ENCODE measurements around the gene NINJ1. TPM values are rescaled to one million over a fixed set of nuclear protein-coding genes. Genes with fewer than 3 reads are reported as not detected.

Gene NINJ1
- total and polyA plus RNA-seq, 7 donors: 28.9 to 116 (median 57.8) TPM

DNA sequence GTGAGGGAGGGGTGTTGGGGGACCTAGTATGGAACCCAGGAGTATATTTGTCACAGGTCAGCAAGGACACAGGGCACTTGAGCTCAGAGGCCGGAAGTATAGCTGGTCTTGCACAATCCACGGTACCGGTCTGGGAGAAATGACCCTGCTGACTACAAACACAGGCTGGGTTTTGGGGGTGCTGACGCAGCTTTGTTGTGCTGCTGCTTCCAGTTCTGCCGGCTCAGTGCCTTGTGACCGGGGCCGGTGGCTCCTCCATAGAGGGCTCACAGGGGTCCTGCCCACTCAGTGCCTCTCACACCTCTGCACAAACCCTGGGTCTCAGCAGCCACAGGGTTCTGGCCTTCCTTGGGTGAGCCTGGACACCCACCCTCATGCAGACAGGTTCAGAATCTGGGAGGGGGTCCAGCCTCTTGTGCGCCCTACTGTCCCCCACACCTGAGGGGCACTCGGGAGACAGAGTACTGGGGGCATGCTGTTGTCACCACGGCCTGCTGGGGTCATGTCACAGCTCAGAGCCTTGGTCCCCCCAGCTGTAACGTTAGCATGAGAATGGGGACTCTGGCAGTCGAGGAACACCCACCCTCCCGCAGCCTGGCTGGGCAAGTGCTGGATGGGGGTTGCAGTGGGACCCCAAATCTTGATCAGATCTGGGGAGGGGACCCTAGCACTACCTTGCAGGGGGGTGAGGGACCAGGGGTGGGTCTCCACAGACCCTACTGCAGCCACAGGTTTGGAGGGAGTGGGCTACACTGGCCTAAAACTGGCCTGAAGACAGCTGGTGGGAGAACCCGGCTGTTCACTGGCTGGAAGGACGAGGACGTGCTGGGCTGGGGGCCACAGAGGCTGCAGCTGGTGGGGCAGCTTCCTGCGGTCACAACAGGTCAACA, 17.7 kb downstream of the NINJ1 start:
- H3K27me3 ChIP-seq: no peaks in the 10 kb centered on the region
- intact Hi-C loops (cut with DNase I): no loop called here
- H3K4me3 ChIP-seq: no peak overlapping the region
- WGBS, 2 donors: 78 to 79% methylated on average over 17 of the region's 17 CpGs
- peak in 1 of 4 donors; percentile 6 for TF ChIP-seq EP300 (IDR thresholded peaks at IDR 0.05)
- TF ChIP-seq POLR2AphosphoS5 (IDR thresholded peaks at IDR 0.05): peak in 3 of 4 donors; percentile 20 to 53 (median 46)
- no peak for TF ChIP-seq POLR2A (IDR thresholded peaks at IDR 0.05)
- H3K9me3 ChIP-seq: no peaks in the 10 kb centered on the region
- H3K4me1 ChIP-seq: peaks cover 0 to 24% (median 22%) of the 10 kb centered on the region in 4 donors
- peak; percentile 91 for DNase-seq
- peak overlapping the region; percentile 20 to 58 (median 43) for H3K27ac ChIP-seq
- H3K36me3 ChIP-seq: peaks cover 7 to 33% (median 22%) of the 10 kb centered on the region in 4 donors

DNA sequence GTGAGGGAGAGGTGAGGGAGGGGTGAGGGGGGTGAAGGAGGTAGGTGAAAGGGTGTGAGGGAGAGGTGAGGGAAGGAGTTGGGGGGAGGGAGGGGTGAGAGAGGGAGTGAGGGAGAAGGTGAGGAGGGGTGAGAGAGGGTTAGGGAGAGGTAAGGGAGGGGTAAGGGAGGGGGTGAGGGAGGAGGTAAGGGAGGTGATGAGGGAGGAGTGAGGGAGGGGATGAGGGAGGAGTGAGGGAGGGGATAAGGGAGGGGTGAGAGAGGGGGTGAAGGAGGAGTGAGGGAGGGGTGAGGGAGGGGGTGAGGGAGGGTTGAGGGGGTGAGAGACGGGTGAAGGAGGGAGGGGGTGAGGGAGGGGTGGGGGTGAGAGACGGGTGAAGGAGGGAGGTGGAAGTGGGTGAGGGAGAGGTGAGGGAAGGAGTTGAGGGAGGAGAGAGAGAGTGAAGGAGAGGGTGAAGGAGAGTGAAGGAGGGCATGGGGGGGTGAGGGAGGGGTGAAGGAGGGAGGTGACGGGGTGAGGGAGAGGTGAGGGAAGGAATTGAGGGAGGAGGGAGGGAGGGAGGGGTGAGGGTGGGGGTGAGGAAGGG, 18.5 kb downstream of the NINJ1 start:
- Histone ChIP-seq H3K36me3 (peaks cover 7 to 33% (median 28%) of the 10 kb centered on the region in 4 donors), H3K27me3 (no peaks in the 10 kb centered on the region), H3K4me3 (no peak overlapping the region), H3K27ac (peak overlapping the region in 1 of 4 donors; percentile 20), H3K4me1 (peaks cover 0 to 20% (median 15%) of the 10 kb centered on the region in 4 donors), H3K9me3 (no peaks in the 10 kb centered on the region)
- 34 to 36% methylated on average over 3 of the region's 3 CpGs for WGBS, 2 donors
- TF ChIP-seq POLR2A (IDR thresholded peaks at IDR 0.05) (no peak), EP300 (IDR thresholded peaks at IDR 0.05) (no peak), POLR2AphosphoS5 (IDR thresholded peaks at IDR 0.05) (no peak)
- TF ChIP-seq, protein P1, sequence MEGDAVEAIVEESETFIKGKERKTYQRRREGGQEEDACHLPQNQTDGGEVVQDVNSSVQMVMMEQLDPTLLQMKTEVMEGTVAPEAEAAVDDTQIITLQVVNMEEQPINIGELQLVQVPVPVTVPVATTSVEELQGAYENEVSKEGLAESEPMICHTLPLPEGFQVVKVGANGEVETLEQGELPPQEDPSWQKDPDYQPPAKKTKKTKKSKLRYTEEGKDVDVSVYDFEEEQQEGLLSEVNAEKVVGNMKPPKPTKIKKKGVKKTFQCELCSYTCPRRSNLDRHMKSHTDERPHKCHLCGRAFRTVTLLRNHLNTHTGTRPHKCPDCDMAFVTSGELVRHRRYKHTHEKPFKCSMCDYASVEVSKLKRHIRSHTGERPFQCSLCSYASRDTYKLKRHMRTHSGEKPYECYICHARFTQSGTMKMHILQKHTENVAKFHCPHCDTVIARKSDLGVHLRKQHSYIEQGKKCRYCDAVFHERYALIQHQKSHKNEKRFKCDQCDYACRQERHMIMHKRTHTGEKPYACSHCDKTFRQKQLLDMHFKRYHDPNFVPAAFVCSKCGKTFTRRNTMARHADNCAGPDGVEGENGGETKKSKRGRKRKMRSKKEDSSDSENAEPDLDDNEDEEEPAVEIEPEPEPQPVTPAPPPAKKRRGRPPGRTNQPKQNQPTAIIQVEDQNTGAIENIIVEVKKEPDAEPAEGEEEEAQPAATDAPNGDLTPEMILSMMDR (IDR thresholded peaks at IDR 0.05): no peak
- DNase-seq: peak; percentile 22
- intact Hi-C loops (cut with DNase I): no loop called here

DNA sequence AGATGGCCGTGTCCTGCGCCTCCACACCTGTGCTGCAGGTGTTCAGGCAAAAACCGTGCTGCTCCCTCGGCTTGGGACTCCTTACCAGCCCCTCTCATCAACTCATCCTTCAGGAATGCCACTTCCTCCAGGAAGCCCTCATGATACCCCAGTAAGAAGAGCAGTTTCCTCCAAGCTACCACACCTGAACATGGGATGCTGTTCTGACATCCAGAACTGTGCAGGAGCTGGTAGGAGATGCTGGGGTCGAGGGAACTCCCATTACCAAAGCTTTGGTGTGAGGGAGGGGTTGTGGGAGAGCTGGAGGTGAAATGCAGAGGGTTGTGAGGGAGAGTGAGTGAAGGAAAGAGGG, 19.1 kb downstream of the NINJ1 start:
- 85 to 87% methylated on average over 5 of the region's 5 CpGs for WGBS, 2 donors
- no peak for DNase-seq
- TF ChIP-seq, protein P1 (IDR thresholded peaks at IDR 0.05): no peak
- Histone ChIP-seq H3K27me3 (no peaks in the 10 kb centered on the region), H3K9me3 (no peaks in the 10 kb centered on the region), H3K4me1 (peaks cover 0 to 14% (median 9%) of the 10 kb centered on the region in 4 donors), H3K27ac (no peak overlapping the region), H3K36me3 (peaks cover 7 to 40% (median 33%) of the 10 kb centered on the region in 4 donors), H3K4me3 (no peak overlapping the region)
- intact Hi-C loops (cut with DNase I): loop anchor here (5.0 kb wide), 1 partner anchor 37 kb away; no protein-coding TSS in a partner anchor

DNA sequence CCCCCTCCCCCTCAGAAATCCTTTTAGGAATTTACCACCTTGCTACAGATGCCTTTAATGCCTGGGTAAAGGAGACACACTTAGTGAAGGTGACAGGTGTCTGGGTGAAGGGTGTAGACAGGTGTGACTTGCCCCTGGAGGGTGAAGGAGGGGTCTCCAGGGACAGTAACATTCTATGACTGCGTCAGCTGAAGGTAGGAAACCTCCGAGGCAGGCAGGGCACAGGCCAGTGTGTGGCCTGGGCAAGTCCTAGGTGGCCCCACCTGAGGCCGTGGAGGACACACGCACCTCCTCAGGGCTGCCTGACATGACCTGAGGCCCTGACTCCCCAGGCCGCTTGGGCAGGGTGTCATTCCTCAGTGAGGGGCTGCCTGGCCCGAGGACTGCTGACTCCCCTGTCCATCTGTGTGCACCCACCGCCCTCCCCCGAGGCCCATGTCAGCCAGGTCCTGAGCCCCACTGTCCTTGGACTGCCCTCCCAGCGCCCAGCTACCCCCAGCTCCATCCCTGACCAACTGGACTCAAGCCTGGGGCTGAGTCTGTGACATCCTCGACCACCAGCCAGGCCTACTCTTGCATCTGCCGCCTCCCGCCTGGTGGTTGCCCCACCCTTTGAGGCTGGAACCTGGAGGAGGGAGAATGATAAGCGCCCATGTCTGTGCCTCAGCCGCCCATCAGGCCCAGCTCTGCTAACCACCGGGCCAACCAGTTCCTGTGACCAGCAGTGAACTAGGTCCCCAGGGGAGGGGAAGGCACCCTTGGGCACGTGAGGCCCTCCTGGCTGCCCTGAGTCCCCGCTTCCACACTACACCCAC, 19.7 kb downstream of the NINJ1 start:
- peaks cover 0 to 10% (median 3%) of the 10 kb centered on the region in 4 donors for H3K4me1 ChIP-seq
- no peak for TF ChIP-seq POLR2AphosphoS5 (IDR thresholded peaks at IDR 0.05)
- no peak for TF ChIP-seq POLR2A (IDR thresholded peaks at IDR 0.05)
- no peak for TF ChIP-seq EP300 (IDR thresholded peaks at IDR 0.05)
- TF ChIP-seq, protein P1 (IDR thresholded peaks at IDR 0.05): no peak
- peak; percentile 66 for DNase-seq

More for the DNA sequence above, 19.7 kb downstream of the NINJ1 start:
- Histone ChIP-seq H3K27me3 (no peaks in the 10 kb centered on the region), H3K4me3 (no peak overlapping the region), H3K36me3 (peaks cover 7 to 44% (median 33%) of the 10 kb centered on the region in 4 donors), H3K27ac (no peak overlapping the region), H3K9me3 (no peaks in the 10 kb centered on the region)
- 83 to 86% methylated on average over 17 of the region's 17 CpGs for WGBS, 2 donors
- intact Hi-C loops (cut with DNase I): loop anchor here (5.0 kb wide), 1 partner anchor 38 kb away; no protein-coding TSS in a partner anchor
